Mucosa of descending colon (tissue), 3 donors: Measurements from ENCODE around the gene ARHGDIA. TPM values are rescaled to one million over a fixed set of nuclear protein-coding genes. Genes with fewer than 3 reads are reported as not detected.

Experiments
- ATAC-seq: fragments of 200-7000 bp; cut with Tn5 transposase; one replicate; pipeline ENCODE4 v1.9.1; 2020; ENCODE audit warnings: mild to moderate bottlenecking, moderate library complexity
- DNase-seq, 3 donors: peaks; one replicate each; pipeline ENCODE4 v3.0.0-alpha.2; 2020
- H3K36me3 ChIP-seq: fragments of 200-600 bp; one replicate; pipeline ENCODE4 v1.8.0; 2021; ENCODE audit warnings: low read depth, mild to moderate bottlenecking
- H3K4me1 ChIP-seq: fragments of 200-600 bp; one replicate; pipeline ENCODE4 v1.8.0; 2021; ENCODE audit warnings: low read depth, mild to moderate bottlenecking
- H3K4me3 ChIP-seq: fragments of 200-600 bp; one replicate; pipeline ENCODE4 v1.8.0; 2021; ENCODE audit warnings: mild to moderate bottlenecking
- H3K9me3 ChIP-seq: fragments of 200-600 bp; one replicate; pipeline ENCODE4 v1.8.0; 2021; ENCODE audit warnings: mild to moderate bottlenecking
- CTCF ChIP-seq: fragments of 200-600 bp; IDR thresholded peaks from one replicate; pipeline ENCODE4 v1.8.0; 2022; ENCODE audit warnings: antibody characterized with exemption, mild to moderate bottlenecking
- intact Hi-C, 2 donors: fragments of 100-400 bp; cut with DNase I in 1 of 2; cut with micrococcal nuclease in 1 of 2; formaldehyde crosslinking; loops; one replicate each; pipeline versions ENCODE4 v1.11.0 to v1.11.1; 2022; cut with DNase I, micrococcal nuclease
- total RNA-seq, 3 donors: library from RNA; stranded (reverse); fragmentation: NEBNext Ultra II Directional in 2 of 3; extraction: Animal tissue kit (Norgen Biotek cat#: 25700) in 2 of 3; gene quantifications; one replicate each; pipeline versions ENCODE4 v1.2.1 to v1.2.4, GENCODE V29; 2021 to 2023
- donor health status: DM: no; HTN: no; CAD: no; lungs with moderate emphysema.
- donor health status: DM: no; HTN: no; CAD: no.
- donor health status: DM: no; HTN: yes; CAD: no.

Gene ARHGDIA
- total RNA-seq, 3 donors from 2014 or later = 326 to 473 (median 442) TPM

- TF ChIP-seq CTCF = no peak
- intact Hi-C loops = no loop called here
- DNase-seq = no peak
- Histone ChIP-seq H3K4me3 (no peak overlapping the region), H3K4me1 (no peaks in the 10 kb centered on the region), H3K9me3 (no peaks in the 10 kb centered on the region), H3K36me3 (peaks cover 20% of the 10 kb centered on the region)
- no peak for ATAC-seq
These were observed 25.0 kb downstream of the ARHGDIA start for GRCh38 chr17:81845881-81846742.

- DNase-seq (no peak), ATAC-seq (no peak)
- TF ChIP-seq CTCF = no peak
- Histone ChIP-seq H3K9me3 (no peaks in the 10 kb centered on the region), H3K36me3 (peaks cover 20% of the 10 kb centered on the region), H3K4me1 (no peaks in the 10 kb centered on the region), H3K4me3 (no peak overlapping the region)
- intact Hi-C loops = no loop called here
These were observed 25.8 kb downstream of the ARHGDIA start for GRCh38 chr17:81845361-81845760.

- intact Hi-C loops = no loop called here
- Histone ChIP-seq H3K4me3 (no peak overlapping the region), H3K9me3 (no peaks in the 10 kb centered on the region), H3K4me1 (no peaks in the 10 kb centered on the region), H3K36me3 (peaks cover 20% of the 10 kb centered on the region)
- DNase-seq (no peak), ATAC-seq (no peak)
- TF ChIP-seq CTCF = no peak
These were observed 26.2 kb downstream of the ARHGDIA start for GRCh38 chr17:81844887-81845286.

GRCh38 chr17:81844327-81844851 lies 26.7 kb downstream of the ARHGDIA start:
- Histone ChIP-seq H3K4me3 (no peak overlapping the region), H3K36me3 (peaks cover 20% of the 10 kb centered on the region), H3K9me3 (no peaks in the 10 kb centered on the region), H3K4me1 (no peaks in the 10 kb centered on the region)
- ATAC-seq (no peak), DNase-seq (no peak)
- intact Hi-C loops = no loop called here
- no peak for TF ChIP-seq CTCF

- intact Hi-C loops = no loop called here
- H3K4me3 ChIP-seq = no peak overlapping the region
- H3K9me3 ChIP-seq = no peaks in the 10 kb centered on the region
- H3K4me1 ChIP-seq = no peaks in the 10 kb centered on the region
- DNase-seq (no peak), ATAC-seq (no peak)
- no peak for TF ChIP-seq CTCF
- peaks cover 20% of the 10 kb centered on the region for H3K36me3 ChIP-seq
These were observed 27.3 kb downstream of the ARHGDIA start for GRCh38 chr17:81843713-81844326.
